IMR-90 (cell line): ENCODE data around the gene BTBD9. TPM values are rescaled to one million over a fixed set of nuclear protein-coding genes. Genes with fewer than 3 reads are reported as not detected.

Source experiments
- ATAC-seq: fragments of 200-7000 bp; cut with Tn5 transposase; 2 replicates; pipeline ENCODE4 v1.9.1; 2020; ENCODE audit warnings: low read depth, mild to moderate bottlenecking, moderate library complexity
- BruUV-seq: library from RNA; stranded (reverse); fragments of 400-500 nt; replicated peaks from 2 replicates; lab custom pipeline; 2021; lab: Mats Ljungman, UMichigan
- CTCF ChIA-PET: fragments of 300-600 bp; formaldehyde crosslinking; extraction: SDS; loops from one replicate; lab custom pipeline; 2021; ENCODE audit warnings: antibody characterized with exemption; lab: Yijun Ruan, JAX
- POLR2A ChIA-PET: fragments of 300-600 bp; sonication (Branson Sonifier 250); formaldehyde crosslinking; loops from one replicate; lab custom pipeline; 2022; ENCODE audit warnings: antibody characterized with exemption; ENCODE audit not compliant: unreplicated experiment; lab: Charles Lee
- DNase-seq: peaks from one replicate; pipeline ENCODE4 v3.0.0; 2013
- H2AFZ ChIP-seq: replicated peaks from 2 replicates; pipeline ENCODE3; 2013; ENCODE audit warnings: low read length, mild to moderate bottlenecking; ENCODE audit not compliant: poor library complexity
- H2AK5ac ChIP-seq: 2 replicates; pipeline ENCODE4 v1.6.1; 2013; ENCODE audit warnings: low read depth, low read length, inconsistent platforms
- H2AK9ac ChIP-seq: replicated peaks from 2 replicates; pipeline ENCODE3; 2013; ENCODE audit warnings: mild to moderate bottlenecking, low read depth, low read length, moderate library complexity; ENCODE audit not compliant: poor library complexity
- H2BK120ac ChIP-seq: 2 replicates; pipeline ENCODE4 v1.6.1; 2013; ENCODE audit warnings: low read depth, low read length, inconsistent platforms
- H2BK15ac ChIP-seq: 3 replicates; pipeline ENCODE4 v1.6.1; 2013; ENCODE audit warnings: low read depth, low read length, inconsistent platforms
- H2BK20ac ChIP-seq: 2 replicates; pipeline ENCODE4 v1.6.1; 2013; ENCODE audit warnings: low read depth, mild to moderate bottlenecking, inconsistent platforms, low read length, moderate library complexity
- H2BK5ac ChIP-seq: 2 replicates; pipeline ENCODE4 v1.6.1; 2013; ENCODE audit warnings: mild to moderate bottlenecking, low read depth, low read length, inconsistent platforms; ENCODE audit not compliant: poor library complexity, severe bottlenecking
- H3K14ac ChIP-seq: replicated peaks from 2 replicates; pipeline ENCODE4 v1.6.1; 2013; ENCODE audit warnings: low read depth, low read length, inconsistent platforms
- H3K18ac ChIP-seq: 2 replicates; pipeline ENCODE4 v1.6.1; 2013; ENCODE audit warnings: low read depth, low read length, control low read depth
- H3K23ac ChIP-seq: 2 replicates; pipeline ENCODE4 v1.6.1; 2013; ENCODE audit warnings: low read depth, low read length, inconsistent platforms
- H3K27ac ChIP-seq: 2 replicates; pipeline ENCODE4 v1.5.1; 2013; ENCODE audit warnings: mild to moderate bottlenecking, control low read depth, low read length; ENCODE audit not compliant: insufficient read depth
- H3K27me3 ChIP-seq: 2 replicates; pipeline ENCODE4 v1.6.1; 2013; ENCODE audit warnings: low read length; ENCODE audit not compliant: control insufficient read depth, insufficient read depth
- H3K36me3 ChIP-seq: 2 replicates; pipeline ENCODE4 v1.6.1; 2013; ENCODE audit warnings: low read length, mixed read lengths; ENCODE audit not compliant: control insufficient read depth, insufficient read depth
- H3K4ac ChIP-seq: 2 replicates; pipeline ENCODE4 v1.6.1; 2013; ENCODE audit warnings: low read depth, low read length, inconsistent platforms
- H3K4me1 ChIP-seq: 2 replicates; pipeline ENCODE4 v1.6.1; 2013; ENCODE audit warnings: low read length, mixed read lengths; ENCODE audit not compliant: control insufficient read depth, insufficient read depth
- H3K4me2 ChIP-seq: 2 replicates; pipeline ENCODE4 v1.6.1; 2013; ENCODE audit warnings: low read depth, mild to moderate bottlenecking, control low read depth, low read length, moderate library complexity
- H3K4me3 ChIP-seq: 2 replicates; pipeline ENCODE4 v1.5.1; 2013; ENCODE audit warnings: low read depth, mild to moderate bottlenecking, control low read depth, low read length, moderate library complexity; ENCODE audit not compliant: insufficient read depth
- H3K56ac ChIP-seq: 2 replicates; pipeline ENCODE4 v1.6.1; 2013; ENCODE audit warnings: low read length, inconsistent platforms; ENCODE audit not compliant: insufficient read depth; ENCODE audit errors: extremely low read depth
- H3K79me1 ChIP-seq, 2 experiments: 2 replicates each; pipeline ENCODE4 v1.6.1; 2013; ENCODE audit warnings: low read length in 2 of 2, inconsistent platforms in 1 of 2, low read depth in 1 of 2
- H3K9ac ChIP-seq: 2 replicates; pipeline ENCODE4 v1.6.1; 2013; ENCODE audit warnings: low read depth, low read length, control low read depth
- H3K9me1 ChIP-seq: 2 replicates; pipeline ENCODE4 v1.6.1; 2013; ENCODE audit warnings: low read length, inconsistent platforms; ENCODE audit not compliant: insufficient read depth
- H3K9me3 ChIP-seq: 2 replicates; pipeline ENCODE4 v1.6.1; 2013; ENCODE audit warnings: low read length; ENCODE audit not compliant: control insufficient read depth, insufficient read depth
- H4K20me1 ChIP-seq: 2 replicates; pipeline ENCODE4 v1.6.1; 2013; ENCODE audit warnings: low read length, inconsistent platforms; ENCODE audit not compliant: insufficient read depth
- H4K5ac ChIP-seq: 2 replicates; pipeline ENCODE4 v1.6.1; 2013; ENCODE audit warnings: mild to moderate bottlenecking, low read depth, low read length, control low read depth
- H4K8ac ChIP-seq, 2 experiments: 2 replicates each; pipeline ENCODE4 v1.6.1; 2013; ENCODE audit warnings: low read depth in 2 of 2, low read length in 2 of 2, control low read depth in 1 of 2, inconsistent platforms in 1 of 2
- H4K91ac ChIP-seq: 2 replicates; pipeline ENCODE4 v1.6.1; 2013; ENCODE audit warnings: low read depth, low read length, inconsistent platforms; ENCODE audit not compliant: insufficient read depth
- BHLHE40 ChIP-seq: fragments of 150-350 bp; IDR thresholded peaks from 2 replicates; pipeline ENCODE4 v1.6.1; 2016; ENCODE audit warnings: mild to moderate bottlenecking, low read depth, low read length
- CEBPB ChIP-seq: IDR thresholded peaks from 2 replicates; pipeline ENCODE4 v1.6.1; 2012; ENCODE audit warnings: low read depth, low read length, improper control_type of control experiment
- CHD1 ChIP-seq: IDR thresholded peaks from 2 replicates; pipeline ENCODE4 v1.6.1; 2012; ENCODE audit warnings: low read depth, low read length, improper control_type of control experiment
- CTCF ChIP-seq: conservative IDR thresholded peaks from 2 replicates; pipeline ENCODE4 v1.5.1; 2012; ENCODE audit warnings: mild to moderate bottlenecking, low read depth, low read length, improper control_type of control experiment
- ELK1 ChIP-seq: fragments of 150-350 bp; IDR thresholded peaks from 2 replicates; pipeline ENCODE4 v1.6.1; 2016; ENCODE audit warnings: low read depth, mild to moderate bottlenecking, low read length, moderate library complexity, borderline replicate concordance
- FOS ChIP-seq: fragments of 150-350 bp; IDR thresholded peaks from 2 replicates; pipeline ENCODE4 v1.6.1; 2016; ENCODE audit warnings: low read depth, low read length
- MAFK ChIP-seq: IDR thresholded peaks from 2 replicates; pipeline ENCODE4 v1.6.1; 2012; ENCODE audit warnings: low read depth, low read length, improper control_type of control experiment
- MAZ ChIP-seq: IDR thresholded peaks from 2 replicates; pipeline ENCODE4 v1.6.1; 2012; ENCODE audit warnings: low read depth, mild to moderate bottlenecking, low read length, improper control_type of control experiment, moderate library complexity, borderline replicate concordance
- MXI1 ChIP-seq: IDR thresholded peaks from 2 replicates; pipeline ENCODE4 v1.6.1; 2012; ENCODE audit warnings: low read depth, mild to moderate bottlenecking, low read length, moderate library complexity, borderline replicate concordance
- NFE2L2 ChIP-seq: fragments of 150-350 bp; IDR thresholded peaks from 2 replicates; pipeline ENCODE4 v1.6.1; 2016; ENCODE audit warnings: low read depth, mild to moderate bottlenecking, low read length
- POLR2A ChIP-seq: IDR thresholded peaks from 2 replicates; pipeline ENCODE4 v1.6.1; 2012; ENCODE audit warnings: mild to moderate bottlenecking, low read depth, low read length
- RAD21 ChIP-seq: IDR thresholded peaks from 2 replicates; pipeline ENCODE4 v1.6.1; 2012; ENCODE audit warnings: low read length, improper control_type of control experiment
- RCOR1 ChIP-seq: IDR thresholded peaks from 2 replicates; pipeline ENCODE4 v1.6.1; 2012; ENCODE audit warnings: mild to moderate bottlenecking, low read length, improper control_type of control experiment; ENCODE audit not compliant: insufficient replicate concordance
- RFX5 ChIP-seq: IDR thresholded peaks from 2 replicates; pipeline ENCODE4 v1.8.0; 2012; ENCODE audit warnings: low read depth, mild to moderate bottlenecking, low read length, moderate library complexity
- SMC3 ChIP-seq: fragments of 150-350 bp; IDR thresholded peaks from 2 replicates; pipeline ENCODE4 v1.6.1; 2016; ENCODE audit warnings: low read depth, mild to moderate bottlenecking, antibody characterized with exemption, low read length, moderate library complexity
- USF2 ChIP-seq: fragments of 150-350 bp; IDR thresholded peaks from 2 replicates; pipeline ENCODE4 v1.6.1; 2017; ENCODE audit warnings: mild to moderate bottlenecking, antibody characterized with exemption, low read length, low read depth
- WGBS, 2 experiments: methylation state at CpG; one replicate each; pipeline versions ENCODE4 v1.1.5 to v1.1.7; 2013; ENCODE audit warnings: missing lambda C conversion rate in 2 of 2; ENCODE audit not compliant: insufficient read length in 1 of 2; ENCODE audit errors: extremely low coverage in 2 of 2; 5-methylcytosine and 5-hydroxymethylcytosine counted together
- dilution Hi-C: fragments of 300-500 bp; cut with HindIII; formaldehyde crosslinking; loops from one replicate; pipeline ENCODE4 v1.14.3; 2018; ENCODE audit warnings: low sequenced_read_pairs; ENCODE audit not compliant: unreplicated experiment
- in situ Hi-C: fragments of 300-500 bp; cut with MboI; formaldehyde crosslinking; loops from 3 replicates; pipeline ENCODE4 v1.14.3; 2019; ENCODE audit warnings: low sequenced_read_pairs, inconsistent platforms, mixed read lengths
- intact Hi-C: fragments of 100-400 bp; cut with micrococcal nuclease; formaldehyde crosslinking; loops from 2 replicates; pipeline ENCODE4 v1.10.0; 2022
- polyA plus RNA-seq, 3 experiments: library from polyadenylated mRNA; depleted of rRNA; stranded (reverse); fragments of >200 nt; gene quantifications; 2 replicates each; pipeline ENCODE4 v1.2.3, GENCODE V29; 2012; ENCODE audit warnings: low replicate concordance in 1 of 3
- total RNA-seq: library from RNA; depleted of rRNA; stranded (reverse); fragments of >200 nt; gene quantifications from 2 replicates; pipeline ENCODE4 v1.2.3, GENCODE V29; 2012

Gene BTBD9
- total and polyA plus RNA-seq, 2 of the 4 experiments (the other 2 are of a cell fraction): 4.1 to 22.0 TPM

- no peak overlapping the region for H2BK5ac ChIP-seq
- H4K8ac ChIP-seq: no peak overlapping the region
- no peak overlapping the region for H2BK20ac ChIP-seq
- ChIA-PET POLR2A (no interaction called here), CTCF (no interaction called here)
- WGBS, 2 experiments: no CpG with 5 or more reads among the region's 2 CpGs
- no peaks in the 10 kb centered on the region; the same call in 1 of the 2 replicates for H3K9me3 ChIP-seq
- H4K91ac ChIP-seq: no peak overlapping the region
- no peaks in the 10 kb centered on the region for H3K27me3 ChIP-seq
- ATAC-seq (no peak), DNase-seq (no peak)
- no peaks in the 10 kb centered on the region for H4K20me1 ChIP-seq
- no peak overlapping the region for H3K14ac ChIP-seq
- no peak overlapping the region for H3K18ac ChIP-seq
- TF ChIP-seq RFX5 (no peak), RAD21 (no peak), CTCF (no peak), SMC3 (no peak), MAZ (no peak), MXI1 (no peak), ELK1 (no peak), USF2 (no peak), NFE2L2 (no peak), MAFK (no peak), CEBPB (no peak), POLR2A (no peak), CHD1 (no peak), RCOR1 (no peak), BHLHE40 (no peak), FOS (no peak)
- no peak overlapping the region for H3K56ac ChIP-seq
- no peak overlapping the region for H3K23ac ChIP-seq
- H2BK120ac ChIP-seq: no peak overlapping the region
- H3K9me1 ChIP-seq: peaks cover 3% of the 10 kb centered on the region; the same call in 1 of the 2 replicates
- H4K5ac ChIP-seq: no peak overlapping the region
- no peak overlapping the region for H3K27ac ChIP-seq
- in situ Hi-C loops (no loop called here), dilution Hi-C loops (no loop called here), intact Hi-C loops (no loop called here)
- no peak overlapping the region for H2AK5ac ChIP-seq
- no peak overlapping the region for H3K4ac ChIP-seq
- H2AK9ac ChIP-seq: no peak overlapping the region
- BruUV-seq: no TSS peak
- no peak overlapping the region for H2BK15ac ChIP-seq
- H3K4me1 ChIP-seq: no peaks in the 10 kb centered on the region
- H3K4me3 ChIP-seq: no peak overlapping the region
- H3K36me3 ChIP-seq: no peaks in the 10 kb centered on the region
- H2AFZ ChIP-seq: no peak overlapping the region
- no peaks in the 10 kb centered on the region for H3K79me1 ChIP-seq
- no peak overlapping the region for H3K9ac ChIP-seq
- no peak overlapping the region for H3K4me2 ChIP-seq
Measured at GRCh38 chr6:38649744-38650143, 10.0 kb upstream of the BTBD9 start.
